Loucy (cell line): Measurements from ENCODE around the gene LAMB4.

Experiments used
- CTCF ChIP-seq: fragments of 200-600 bp; sonication (generic); conservative IDR thresholded peaks from 2 replicates; pipeline ENCODE4 v1.5.1; 2014; ENCODE audit warnings: mild to moderate bottlenecking, antibody characterized with exemption, low read length
- EZH2phosphoT487 ChIP-seq: fragments of 200-600 bp; IDR thresholded peaks from 2 replicates; pipeline ENCODE4 v1.6.1; 2018; ENCODE audit warnings: antibody characterized with exemption, mild to moderate bottlenecking, moderate library complexity, borderline replicate concordance

GRCh38 chr7:108028111-108028510, 102.0 kb downstream of the LAMB4 start:
- TF ChIP-seq EZH2phosphoT487 (no peak), CTCF (no peak)
